SK-N-SH (cell line): ENCODE data around the gene CACNA2D1. TPM values are rescaled to one million over a fixed set of nuclear protein-coding genes. Genes with fewer than 3 reads are reported as not detected.

Source experiments
- CTCF ChIA-PET: fragments of 300-600, 350-600 bp; formaldehyde crosslinking; extraction: SDS; loops from one replicate; lab custom pipeline; 2021; lab: Yijun Ruan, JAX
- POLR2A ChIA-PET: fragments of 350-600 bp; sonication (Branson Sonifier 250); formaldehyde crosslinking; extraction: SDS; loops from one replicate; lab custom pipeline; 2020; ENCODE audit warnings: antibody characterized with exemption, inconsistent platforms; lab: Yijun Ruan, JAX
- DNase-seq: peaks from one replicate; pipeline ENCODE4 v3.0.0; 2012
- H2AFZ ChIP-seq: fragments of 200-600 bp; sonication (generic); 2 replicates; pipeline ENCODE4 v1.8.1; 2016; ENCODE audit warnings: antibody characterized with exemption, mild to moderate bottlenecking, low read depth
- H3F3A ChIP-seq: fragments of 200-600 bp; sonication (generic); replicated peaks from 2 replicates; pipeline ENCODE3; 2016; ENCODE audit warnings: antibody characterized with exemption, mild to moderate bottlenecking; ENCODE audit not compliant: insufficient read depth
- H3K27ac ChIP-seq, 2 experiments: fragments of 200-500 bp in 1 of 2; fragments of 200-600 bp in 1 of 2; sonication (Bioruptor generic) in 1 of 2; sonication (generic), shearing (Covaris generic) in 1 of 2; 2 replicates each; pipeline versions ENCODE4 v1.5.1 to v1.6.1; 2014 to 2016; ENCODE audit warnings: low read depth in 2 of 2, inconsistent platforms in 1 of 2, low read length in 1 of 2, mild to moderate bottlenecking in 1 of 2, mixed read lengths in 1 of 2
- H3K27me3 ChIP-seq: fragments of 200-600 bp; sonication (generic), shearing (Covaris generic); 2 replicates; pipeline ENCODE4 v1.6.1; 2016; ENCODE audit warnings: mixed run types; ENCODE audit not compliant: insufficient read depth
- H3K36me3 ChIP-seq, 2 experiments: fragments of 200-500 bp in 1 of 2; fragments of 200-600 bp in 1 of 2; sonication (Bioruptor generic) in 1 of 2; sonication (generic) in 1 of 2; replicated peaks in 1 of 2; 2 replicates each; pipeline versions ENCODE3 to v1.5.1; 2014 to 2016; ENCODE audit warnings: low read length in 1 of 2, mild to moderate bottlenecking in 1 of 2; ENCODE audit not compliant: insufficient read depth in 2 of 2, control insufficient read depth in 1 of 2
- H3K4me1 ChIP-seq, 2 experiments: fragments of 200-500 bp in 1 of 2; fragments of 200-600 bp in 1 of 2; sonication (Bioruptor generic) in 1 of 2; sonication (generic), shearing (Covaris generic) in 1 of 2; 2 replicates each; pipeline versions ENCODE4 v1.5.1 to v1.6.1; 2014 to 2016; ENCODE audit warnings: low read depth in 1 of 2, low read length in 1 of 2, mixed run types in 1 of 2; ENCODE audit not compliant: insufficient read depth in 2 of 2, control insufficient read depth in 1 of 2
- H3K4me2 ChIP-seq: fragments of 200-600 bp; sonication (generic), shearing (Covaris generic); 2 replicates; pipeline ENCODE4 v1.6.1; 2017; ENCODE audit warnings: mixed run types
- H3K4me3 ChIP-seq, 2 experiments: fragments of 200-500 bp in 1 of 2; fragments of 200-600 bp in 1 of 2; sonication (Bioruptor generic) in 1 of 2; sonication (generic), shearing (Covaris generic) in 1 of 2; 2 replicates each; pipeline versions ENCODE4 v1.5.1 to v1.8.1; 2014 to 2016; ENCODE audit warnings: low read depth in 2 of 2, inconsistent platforms in 1 of 2, low read length in 1 of 2, mild to moderate bottlenecking in 1 of 2, mixed read lengths in 1 of 2, moderate library complexity in 1 of 2
- H3K79me2 ChIP-seq: fragments of 200-600 bp; sonication (generic); 2 replicates; pipeline ENCODE4 v1.8.1; 2017; ENCODE audit warnings: mild to moderate bottlenecking; ENCODE audit not compliant: insufficient read depth
- H3K9ac ChIP-seq: fragments of 200-600 bp; sonication (generic); 2 replicates; pipeline ENCODE4 v1.6.1; 2017; ENCODE audit warnings: mixed run types
- H3K9me2 ChIP-seq: fragments of 200-600 bp; sonication (generic); 2 replicates; pipeline ENCODE4 v1.6.1; 2017; ENCODE audit warnings: mixed run types
- H3K9me3 ChIP-seq: fragments of 200-600 bp; sonication (generic); 2 replicates; pipeline ENCODE4 v1.6.1; 2017; ENCODE audit warnings: mixed run types, mild to moderate bottlenecking, moderate library complexity
- H4K20me1 ChIP-seq: fragments of 200-600 bp; sonication (generic); 2 replicates; pipeline ENCODE4 v1.6.1; 2017; ENCODE audit warnings: mild to moderate bottlenecking, mixed run types; ENCODE audit not compliant: insufficient read depth
- EP300 ChIP-seq, 2 experiments: IDR thresholded peaks; 2 replicates each; pipeline versions ENCODE4 v1.4.0 to v1.6.1; 2012; ENCODE audit warnings: borderline replicate concordance in 1 of 2, low read depth in 1 of 2, low read length in 1 of 2
- FOXJ3 ChIP-seq: sonication (generic); formaldehyde crosslinking; IDR thresholded peaks from 2 replicates; pipeline ENCODE4 v1.5.1; 2020; ENCODE audit warnings: mild to moderate bottlenecking, missing genetic modification reagents
- GABPA ChIP-seq: IDR thresholded peaks from 2 replicates; pipeline ENCODE4 v1.4.0; 2012; ENCODE audit warnings: low read depth, mild to moderate bottlenecking
- GATA2 ChIP-seq: sonication (generic); formaldehyde crosslinking; IDR thresholded peaks from 2 replicates; pipeline ENCODE4 v1.5.0; 2020; ENCODE audit warnings: mild to moderate bottlenecking, missing genetic modification reagents
- PBX3 ChIP-seq: IDR thresholded peaks from 2 replicates; pipeline ENCODE4; 2012
- POLR2AphosphoS5 ChIP-seq: IDR thresholded peaks from 2 replicates; pipeline ENCODE4 v1.6.1; 2012; ENCODE audit warnings: low read depth, low read length
- RAD21 ChIP-seq: IDR thresholded peaks from 2 replicates; pipeline ENCODE4 v1.6.1; 2012; ENCODE audit warnings: mild to moderate bottlenecking, low read length
- RXRA ChIP-seq: IDR thresholded peaks from 2 replicates; pipeline ENCODE4 v1.4.0; 2012; ENCODE audit warnings: low read depth, mild to moderate bottlenecking, borderline replicate concordance
- SIN3A ChIP-seq: IDR thresholded peaks from 2 replicates; pipeline ENCODE4 v1.6.1; 2012; ENCODE audit warnings: low read depth, mild to moderate bottlenecking, low read length, moderate library complexity, borderline replicate concordance
- TCF12 ChIP-seq: IDR thresholded peaks from 2 replicates; pipeline ENCODE4 v1.4.0; 2012
- USF2 ChIP-seq: fragments of 150-350 bp; IDR thresholded peaks from 2 replicates; pipeline ENCODE4 v1.6.1; 2017; ENCODE audit warnings: antibody characterized with exemption, low read length, low read depth, borderline replicate concordance
- ZBTB33 ChIP-seq: IDR thresholded peaks from 2 replicates; pipeline ENCODE4 v1.4.0; 2012; ENCODE audit warnings: low read depth, borderline replicate concordance
- WGBS: methylation state at CpG from one replicate; pipeline ENCODE4 v1.1.6; 2017; ENCODE audit warnings: low lambda C conversion rate; 5-methylcytosine and 5-hydroxymethylcytosine counted together
- polyA plus RNA-seq, 3 experiments: library from polyadenylated mRNA; depleted of rRNA; stranded (reverse); fragments of >200 nt; gene quantifications; 2 replicates each; pipeline ENCODE4 v1.2.3, GENCODE V29; 2012

Gene CACNA2D1
- polyA plus RNA-seq, 1 of the 3 experiments (the other 2 are of a cell fraction), result 3.4 TPM

GRCh38 chr7:82449910-82450309 lies 6.3 kb upstream of the CACNA2D1 start:
- H3K9me3 ChIP-seq, result no peaks in the 10 kb centered on the region
- H3F3A ChIP-seq, result no peaks in the 10 kb centered on the region
- H3K4me1 ChIP-seq, result peaks cover 0 to 14% of the 10 kb centered on the region in 2 experiments; a peak in 2 of 4 replicates
- no peaks in the 10 kb centered on the region for H4K20me1 ChIP-seq
- TF ChIP-seq TCF12 (peak; percentile 47), EP300 (IDR thresholded peaks at IDR 0.05; ENCODE audit: borderline replicate concordance in 1 of 2, low read depth in 1 of 2, low read length in 1 of 2) (peak in 1 of 2 experiments; percentile 26; a peak in 1 of 4 replicates), PBX3 (no peak)
- no peak for DNase-seq
- H3K4me3 ChIP-seq, result no peak overlapping the region
- H3K27ac ChIP-seq, result peak overlapping the region in 1 of 2 experiments; percentile 51; a peak in 2 of 4 replicates
- 67% methylated on average over 2 of the region's 2 CpGs for WGBS
- no peaks in the 10 kb centered on the region for H3K9me2 ChIP-seq
- H3K36me3 ChIP-seq, result no peaks in the 10 kb centered on the region
- no peak overlapping the region for H3K9ac ChIP-seq
- CTCF ChIA-PET, result interaction anchor here (0.6 to 2.6 kb wide), 5 partner anchors 32 to 820 kb away, joined by 3 to 11 read pairs (median 3); no protein-coding TSS in a partner anchor
- no peaks in the 10 kb centered on the region for H3K27me3 ChIP-seq
- POLR2A ChIA-PET, result no interaction called here
- no peaks in the 10 kb centered on the region for H3K79me2 ChIP-seq
- no peak overlapping the region for H3K4me2 ChIP-seq
- H2AFZ ChIP-seq, result no peak overlapping the region; the same call in 1 of the 2 replicates

- H3F3A ChIP-seq, result peaks cover 4% of the 10 kb centered on the region
- ChIA-PET POLR2A (no interaction called here), CTCF (interaction anchor here (3.9 kb wide), 1 partner anchor 125 kb away, joined by 31 read pairs; no protein-coding TSS in a partner anchor)
- H3K4me2 ChIP-seq, result no peak overlapping the region
- no peaks in the 10 kb centered on the region for H3K9me3 ChIP-seq
- TF ChIP-seq GATA2 (peak; percentile 13; the same call in 1 of the 2 replicates), SIN3A (no peak)
- no peak overlapping the region for H2AFZ ChIP-seq
- H3K4me3 ChIP-seq, result no peak overlapping the region
- H3K27ac ChIP-seq, result no peak overlapping the region
- peaks cover 9% of the 10 kb centered on the region for H3K79me2 ChIP-seq
- no peaks in the 10 kb centered on the region for H3K36me3 ChIP-seq
- no peaks in the 10 kb centered on the region for H3K27me3 ChIP-seq
- DNase-seq, result no peak
- no peaks in the 10 kb centered on the region; the same call in 1 of the 2 replicates for H4K20me1 ChIP-seq
- H3K4me1 ChIP-seq, result peaks cover 0 to 21% of the 10 kb centered on the region in 2 experiments; a peak in 2 of 4 replicates
- no peaks in the 10 kb centered on the region for H3K9me2 ChIP-seq
- no peak overlapping the region for H3K9ac ChIP-seq
Measured at GRCh38 chr7:82446897-82447296, 3.3 kb upstream of the CACNA2D1 start.

GRCh38 chr7:82445271-82445670 lies 1.7 kb upstream of the CACNA2D1 start:
- Histone ChIP-seq H3K4me3 (no peak overlapping the region), H3K27ac (peak overlapping the region in 1 of 2 experiments; percentile 99; a peak in 2 of 4 replicates), H3K36me3 (no peaks in the 10 kb centered on the region), H3K4me1 (peaks cover 8 to 29% of the 10 kb centered on the region in 2 experiments; a peak in 3 of 4 replicates), H3K27me3 (no peaks in the 10 kb centered on the region), H3K9me2 (no peaks in the 10 kb centered on the region), H3K4me2 (no peak overlapping the region), H2AFZ (no peak overlapping the region), H3K9me3 (no peaks in the 10 kb centered on the region), H3F3A (peaks cover 4% of the 10 kb centered on the region), H4K20me1 (peaks cover 3% of the 10 kb centered on the region; the same call in 1 of the 2 replicates), H3K79me2 (peaks cover 26% of the 10 kb centered on the region), H3K9ac (no peak overlapping the region)
- ChIA-PET CTCF (interaction anchor here (0.6 to 3.9 kb wide), 22 partner anchors 10 to 965 kb away, joined by 3 to 31 read pairs (median 3); no protein-coding TSS in a partner anchor), POLR2A (interaction anchor here (0.9 kb wide), 2 partner anchors 58 to 108 kb away, joined by 3 to 4 read pairs; no protein-coding TSS in a partner anchor)
- 94% methylated on average over 3 of the region's 3 CpGs for WGBS
- DNase-seq, result no peak
- TF ChIP-seq EP300 (IDR thresholded peaks at IDR 0.05; ENCODE audit: borderline replicate concordance in 1 of 2, low read depth in 1 of 2, low read length in 1 of 2), result no peak
- TF ChIP-seq FOXJ3, result no peak
- TF ChIP-seq RAD21, result no peak
- TF ChIP-seq GABPA, result no peak
- TF ChIP-seq RXRA, result no peak
- no peak for TF ChIP-seq USF2
- no peak for TF ChIP-seq POLR2AphosphoS5
- no peak for TF ChIP-seq ZBTB33
- no peak for TF ChIP-seq SIN3A
